K562 (cell line): ENCODE data around the gene LILRA6. TPM values are rescaled to one million over a fixed set of nuclear protein-coding genes. Genes with fewer than 3 reads are reported as not detected.

Source experiments
- CEBPZ ChIP-seq: fragments of 150-350 bp; IDR thresholded peaks from 2 replicates; pipeline ENCODE4 v1.6.1; 2014; ENCODE audit warnings: low read depth, mild to moderate bottlenecking, low read length, borderline replicate concordance
- REST ChIP-seq, 2 experiments: fragments of 450-650 bp; formaldehyde crosslinking in 1 of 2; IDR thresholded peaks; 2 replicates each; pipeline versions ENCODE4 v1.4.0 to v1.6.1; 2014 to 2020; ENCODE audit warnings: mild to moderate bottlenecking in 2 of 2, borderline replicate concordance in 1 of 2, low read depth in 1 of 2
- RFX7 ChIP-seq: fragments of 250-450 bp; sonication (Bioruptor Pico); IDR thresholded peaks from 2 replicates; pipeline ENCODE4 v1.5.1; 2021; ENCODE audit warnings: mild to moderate bottlenecking
- TSHZ1 ChIP-seq: fragments of 250-450 bp; sonication (Bioruptor Pico); IDR thresholded peaks from 2 replicates; pipeline ENCODE4 v1.4.0; 2020; ENCODE audit warnings: mild to moderate bottlenecking, moderate library complexity
- USF2 ChIP-seq: sonication (generic); formaldehyde crosslinking; IDR thresholded peaks from 2 replicates; pipeline ENCODE4 v1.5.0; 2020; ENCODE audit warnings: missing genetic modification reagents
- ZNF561 ChIP-seq: fragments of 450-650 bp; formaldehyde crosslinking; conservative IDR thresholded peaks from 2 replicates; pipeline ENCODE4 v1.4.0; 2020; ENCODE audit warnings: mild to moderate bottlenecking, moderate library complexity
- polyA plus RNA-seq, 8 experiments: library from polyadenylated mRNA; depleted of rRNA in 4 of 8; stranded (reverse) in 5 of 8; unstranded in 3 of 8; fragments of >200 nt; fragmentation: Nextera tagmentation in 2 of 8; fragmentation: Illumina TruSeq in 1 of 8; extraction: Ambion mirVana in 2 of 8; extraction: Trizol in 1 of 8; gene quantifications; 2 replicates each; pipeline versions ENCODE4 v1.2.1 to v1.2.3, GENCODE V29; 2011 to 2014; ENCODE audit warnings: inconsistent platforms in 1 of 8, missing spikeins in 1 of 8
- total RNA-seq, 7 experiments: library from RNA; depleted of rRNA in 6 of 7; stranded (reverse); fragments of >200 nt in 6 of 7; fragmentation: Illumina TruSeq in 2 of 7; extraction: Trizol in 2 of 7; gene quantifications; 2 replicates each; pipeline versions ENCODE4 v1.2.1 to v1.2.3, GENCODE V29; 2011 to 2021; ENCODE audit warnings: low replicate concordance in 1 of 7

The LILRA6 gene
- total and polyA plus RNA-seq, 9 of the 15 experiments (the other 6 are each of a cell fraction or from before 2014, with no cell fraction given), result 0.03 TPM; not detected in 8

- TF ChIP-seq REST (IDR thresholded peaks at IDR 0.05; ENCODE audit: borderline replicate concordance) (peak; percentile 69), REST (CRISPR knock-in tag; IDR thresholded peaks at IDR 0.05; ENCODE audit: low read depth) (no peak; the same call in 1 of the 2 replicates), CEBPZ (no peak), ZNF561 (CRISPR knock-in tag) (no peak), TSHZ1 (no peak; the same call in 1 of the 2 replicates), USF2 (CRISPR knock-in tag) (peak; percentile 72), RFX7 (CRISPR knock-in tag) (no peak)
Measured at GRCh38 chr19:54207983-54208783, 34.4 kb downstream of the LILRA6 start (continued).
